T-helper 1 cell treated with Interleukin-12 subunit alpha and Interleukin-12 subunit beta and Interleukin-4 antibody, amounts not matched to agents 30 ng/mL and 1 ng/mL, for 36 hours (primary cell): ENCODE measurements around the gene GPATCH8. TPM values are rescaled to one million over a fixed set of nuclear protein-coding genes. Genes with fewer than 3 reads are reported as not detected.
"Not testable (repeated sequence)": the region's sequence is repeated elsewhere in the genome, so short reads cannot be mapped to it uniquely, and the experiment has no call there.

Experiments
- intact Hi-C: fragments of 100-400 bp; cut with micrococcal nuclease; formaldehyde crosslinking; loops from one replicate; pipeline ENCODE4 v1.15.1; 2024
- total RNA-seq: library from RNA; stranded (reverse); gene quantifications from 2 replicates; pipeline ENCODE4 v1.2.3, GENCODE V29; 2022

The GPATCH8 gene
- total RNA-seq, 1 donor from 2014 or later, result 50.8 TPM

DNA sequence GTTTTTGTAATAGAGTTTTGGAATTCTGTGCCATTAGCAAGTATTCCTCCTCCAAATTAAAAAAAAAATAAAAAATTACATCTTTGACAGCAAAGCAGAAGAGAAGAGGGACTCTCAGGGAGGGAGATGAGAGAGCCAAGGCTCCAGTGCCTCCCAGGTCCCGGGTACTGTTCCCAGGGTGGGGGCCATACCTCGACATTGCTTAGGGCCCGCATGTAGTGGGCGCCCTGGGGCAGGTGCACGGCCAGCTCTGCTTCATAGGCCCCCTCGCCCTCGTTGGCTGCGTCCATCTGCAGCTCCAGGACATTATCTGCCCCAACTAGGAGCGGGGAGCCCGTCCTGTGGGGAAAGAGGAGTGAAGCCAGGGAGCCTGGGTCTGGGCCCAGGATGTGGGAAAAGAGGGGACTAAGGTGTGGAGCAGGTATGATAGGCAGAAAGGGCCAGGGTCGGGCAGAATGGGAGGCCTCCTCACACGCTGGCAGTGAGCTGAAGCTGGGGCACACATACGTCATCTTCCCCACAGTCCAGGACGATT lies 125.0 kb downstream of the GPATCH8 start:
- intact Hi-C loops, result no loop called here

DNA sequence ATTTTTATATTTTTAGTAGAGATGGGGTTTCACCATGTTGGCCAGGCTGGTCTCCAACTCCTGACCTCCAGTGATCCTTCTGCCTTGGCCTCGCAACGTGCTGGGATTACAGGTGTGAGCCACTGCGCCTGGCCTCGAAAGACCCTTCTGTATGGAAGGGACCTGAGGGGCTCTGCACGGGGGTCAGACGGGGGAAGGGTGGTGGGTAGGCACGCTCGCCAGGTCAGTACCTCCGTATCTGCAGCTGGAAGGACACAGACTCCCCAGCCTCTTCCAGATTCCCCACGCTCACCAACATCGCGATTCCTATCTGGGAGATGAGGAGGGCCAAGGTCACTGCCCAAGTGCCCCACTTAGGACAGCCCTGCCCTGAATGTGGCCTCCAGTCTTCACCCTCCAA lies 126.4 kb downstream of the GPATCH8 start:
- intact Hi-C loops, result no loop called here

GRCh38 chr17:44376124-44376523 lies 127.1 kb downstream of the GPATCH8 start:
- intact Hi-C loops, result no loop called here

GRCh38 chr17:44375196-44376017 lies 127.8 kb downstream of the GPATCH8 start:
- intact Hi-C loops, result no loop called here

GRCh38 chr17:44374306-44375195 lies 128.7 kb downstream of the GPATCH8 start:
- intact Hi-C loops, result no loop called here

GRCh38 chr17:44372036-44372435 lies 131.2 kb downstream of the GPATCH8 start:
- intact Hi-C loops, result no loop called here

GRCh38 chr17:44369414-44370023 lies 133.7 kb downstream of the GPATCH8 start:
- intact Hi-C loops, result not testable (repeated sequence)

GRCh38 chr17:44368391-44369243 lies 134.6 kb downstream of the GPATCH8 start:
- intact Hi-C loops, result not testable (repeated sequence)

DNA sequence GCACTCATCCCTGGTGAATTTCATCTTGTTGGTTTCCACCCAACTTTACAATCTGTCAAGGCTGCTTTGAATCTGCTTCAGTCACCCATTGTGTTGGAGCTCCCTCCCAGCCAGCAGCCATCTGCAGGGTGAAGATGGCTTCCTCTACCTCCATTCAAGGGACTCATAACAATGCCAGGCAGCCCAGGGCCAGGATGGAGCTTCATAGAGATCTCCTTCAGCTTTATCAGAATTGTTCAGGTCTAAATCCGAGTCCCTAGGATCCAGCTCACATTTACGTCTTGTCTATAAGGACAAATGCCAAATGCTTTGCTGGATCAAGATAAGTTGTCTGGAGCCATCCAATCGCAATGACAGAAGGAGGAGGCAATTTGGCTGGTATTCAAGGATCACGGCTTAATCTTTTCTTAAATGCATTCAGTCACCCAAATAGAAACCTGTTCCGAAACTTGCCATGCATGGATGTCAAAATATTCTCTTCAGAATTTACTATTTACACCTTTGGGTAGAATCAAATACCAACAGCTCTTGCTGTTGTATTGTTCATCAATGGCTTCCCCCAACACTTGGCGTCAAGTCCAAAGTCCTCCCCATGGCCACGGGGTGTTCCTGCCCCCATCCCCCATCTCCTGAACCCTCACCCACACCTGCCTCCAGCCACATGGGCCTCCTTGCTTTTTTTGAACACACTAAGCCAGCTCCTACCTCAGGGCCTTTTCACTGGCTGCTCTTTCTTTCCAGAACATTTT lies 135.8 kb downstream of the GPATCH8 start:
- intact Hi-C loops, result no loop called here

DNA sequence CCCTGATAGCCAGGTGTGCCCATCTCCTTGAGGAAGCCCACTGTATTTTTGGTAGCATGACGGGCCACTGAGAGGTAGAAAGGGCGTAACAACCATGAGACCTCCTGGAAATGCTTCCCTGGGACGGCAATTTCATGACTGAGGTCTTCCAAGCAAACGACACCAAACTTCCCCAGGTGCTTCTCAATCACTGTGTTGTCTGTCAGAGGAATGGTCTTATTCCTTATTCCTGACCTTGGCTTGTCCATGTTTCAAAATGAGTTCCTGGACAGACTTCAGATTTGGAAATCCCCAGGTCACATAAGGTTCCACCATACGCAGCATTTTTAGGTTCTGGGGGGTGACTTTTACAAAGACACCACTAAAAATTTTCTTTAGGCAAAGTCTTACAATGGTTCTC lies 138.2 kb downstream of the GPATCH8 start:
- intact Hi-C loops, result not testable (repeated sequence)

- intact Hi-C loops, result loop anchor here (1.0 kb wide), 1 partner anchor 22 kb away; no protein-coding TSS in a partner anchor
Measured at GRCh38 chr17:44363613-44364159, 139.5 kb downstream of the GPATCH8 start, which contains the start of gene FAM171A2. Gene FAM171A2, minus strand, starts transcription at chr17:44363853. Its CDS starts 139 bp downstream, at chr17:44363714.

GRCh38 chr17:44362949-44363612 lies 140.1 kb downstream of the GPATCH8 start:
- intact Hi-C loops, result loop anchor here (1.0 kb wide), 1 partner anchor 22 kb away; no protein-coding TSS in a partner anchor

DNA sequence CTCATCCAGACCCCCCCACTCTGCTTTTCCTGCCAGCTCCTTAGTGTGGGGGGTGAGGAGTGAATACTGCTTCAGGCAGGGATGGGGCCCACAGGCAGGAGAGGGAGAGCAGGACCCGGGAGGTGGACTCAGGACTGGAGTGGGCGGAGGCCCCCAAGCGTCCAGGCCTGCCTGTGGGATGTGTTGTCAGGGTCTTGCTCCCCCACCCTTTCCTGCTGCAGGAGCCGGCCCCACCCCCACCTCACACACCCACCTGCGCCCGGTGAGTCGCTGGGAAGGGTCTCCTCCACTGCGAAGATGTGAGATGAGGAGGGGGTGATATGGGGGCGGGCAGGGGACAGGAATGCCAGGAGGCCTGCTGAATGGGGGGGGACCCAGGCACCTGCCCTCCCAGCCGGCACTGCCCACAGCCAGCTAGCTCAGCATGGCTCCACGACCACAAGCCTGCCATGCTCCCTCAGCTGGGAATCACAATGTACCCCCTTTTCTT lies 140.7 kb downstream of the GPATCH8 start:
- intact Hi-C loops, result no loop called here

- intact Hi-C loops, result no loop called here
Measured at GRCh38 chr17:44361292-44362260, 141.6 kb downstream of the GPATCH8 start.

- intact Hi-C loops, result no loop called here
Measured at GRCh38 chr17:44360826-44361225, 142.4 kb downstream of the GPATCH8 start.

DNA sequence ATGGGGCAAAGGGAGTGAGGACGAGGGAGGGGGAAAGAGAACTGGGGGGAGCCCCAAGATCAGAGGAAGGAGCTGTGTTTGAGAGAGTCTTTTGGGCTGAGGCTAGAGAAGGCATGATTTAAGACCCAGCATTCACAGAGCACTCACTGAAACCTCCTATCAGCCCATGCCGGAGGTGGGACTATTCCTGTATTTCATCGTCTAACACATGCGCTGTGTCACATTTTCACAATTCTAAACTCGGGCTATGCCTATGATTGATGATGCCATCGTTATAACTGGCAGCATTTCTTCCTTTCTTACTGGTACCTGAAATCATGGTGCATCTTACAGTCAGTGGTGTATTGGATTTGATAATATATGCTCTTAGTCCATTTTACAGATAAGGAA lies 143.1 kb downstream of the GPATCH8 start:
- intact Hi-C loops, result no loop called here

GRCh38 chr17:44359458-44360143 lies 143.6 kb downstream of the GPATCH8 start:
- intact Hi-C loops, result no loop called here
